Stimulated activated CD8-positive, alpha-beta memory T cell treated with anti-CD3 and anti-CD28 coated beads, Interleukin-7, amount 100 ng/mL, for 1 hour (primary cell): Measurements from ENCODE around the gene CYP24A1.

Source experiments
- DNase-seq, 2 donors: peaks; one replicate each; pipeline ENCODE4 v3.0.0-alpha.2; 2020; ENCODE audit warnings: low read depth in 2 of 2

Gene CYP24A1

GRCh38 chr20:54114109-54114508 lies 59.7 kb downstream of the CYP24A1 start:
- no peak for DNase-seq

GRCh38 chr20:54113566-54113965 lies 60.2 kb downstream of the CYP24A1 start:
- DNase-seq, result no peak

DNA sequence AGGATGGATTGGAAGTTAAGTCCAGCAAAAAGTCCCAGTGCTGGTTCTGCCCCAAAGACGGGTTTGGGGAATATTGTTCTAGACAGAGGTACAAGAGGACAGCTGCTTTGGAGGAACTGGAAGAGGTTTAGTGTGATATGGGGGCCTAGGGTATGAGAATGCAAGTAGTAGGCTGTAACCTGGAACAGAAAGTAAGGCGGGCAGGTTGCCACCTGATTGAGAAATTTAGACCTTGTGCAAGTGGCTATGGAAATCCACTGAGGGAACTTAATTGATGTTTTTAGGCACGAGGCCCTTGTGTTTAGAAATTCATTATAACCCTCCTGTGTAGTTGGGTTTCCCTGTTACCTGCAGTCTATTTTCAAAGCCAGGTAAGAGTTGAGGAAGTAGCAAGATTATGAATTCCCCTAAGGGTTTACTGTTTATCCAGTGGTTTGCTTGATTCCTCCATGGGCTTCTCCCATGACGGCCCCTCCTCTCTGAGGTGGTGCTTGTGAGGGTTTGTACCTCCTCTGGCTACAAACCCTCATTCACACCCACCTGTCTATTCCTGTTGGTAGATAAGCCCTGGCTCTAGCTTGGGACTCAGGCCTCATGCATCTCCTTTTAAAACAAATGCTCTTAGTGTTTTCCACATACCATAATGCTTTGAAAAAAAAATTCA lies 61.4 kb downstream of the CYP24A1 start:
- no peak for DNase-seq

- DNase-seq, result no peak
Observed at GRCh38 chr20:54111460-54111859, 62.3 kb downstream of the CYP24A1 start.

DNA sequence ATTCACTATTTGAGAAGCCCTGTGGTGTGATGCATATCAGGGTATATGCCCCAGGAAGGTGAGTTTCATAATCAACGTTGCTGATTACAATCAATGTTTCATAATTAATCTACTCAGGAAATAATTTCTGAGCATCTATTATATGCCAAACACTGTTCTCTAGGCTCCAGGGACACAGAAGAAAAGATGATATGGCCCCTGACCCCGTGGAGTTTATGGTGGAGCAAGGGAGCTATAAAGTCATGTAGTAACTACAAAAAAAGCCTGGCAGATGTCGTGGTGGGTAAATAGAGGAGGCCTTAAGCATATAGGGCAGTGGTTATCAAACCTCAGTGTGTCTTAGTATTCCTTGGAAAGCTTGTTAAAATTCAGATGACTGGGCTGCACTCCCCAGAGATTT lies 63.3 kb downstream of the CYP24A1 start:
- DNase-seq, result no peak

DNA sequence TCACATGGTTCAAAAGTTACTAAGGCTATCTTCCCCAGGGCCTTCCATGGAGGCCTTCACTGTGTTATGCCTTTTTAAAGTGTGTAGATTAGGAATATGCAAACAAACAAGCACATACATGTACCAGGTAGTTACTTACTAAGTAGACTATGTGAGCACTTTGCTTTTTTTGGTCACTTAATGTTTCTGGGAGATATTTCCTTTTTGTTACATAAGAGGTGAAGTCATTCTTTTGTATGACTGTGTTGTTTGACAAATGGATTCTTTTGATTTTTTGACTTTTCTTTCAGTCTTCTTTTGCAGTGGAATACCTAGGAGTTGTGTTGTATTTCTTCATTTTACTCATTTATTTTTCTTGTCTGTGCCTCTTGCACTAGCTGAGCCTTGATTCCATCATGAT lies 63.7 kb downstream of the CYP24A1 start:
- DNase-seq, result no peak

GRCh38 chr20:54108817-54109216 lies 65.0 kb downstream of the CYP24A1 start:
- no peak for DNase-seq

GRCh38 chr20:54108326-54108642 lies 65.5 kb downstream of the CYP24A1 start:
- no peak for DNase-seq

GRCh38 chr20:54107600-54108325 lies 66.0 kb downstream of the CYP24A1 start:
- DNase-seq, result no peak

GRCh38 chr20:54107181-54107580 lies 66.6 kb downstream of the CYP24A1 start:
- DNase-seq, result no peak

- no peak for DNase-seq
Observed at GRCh38 chr20:54106162-54106561, 67.6 kb downstream of the CYP24A1 start.

GRCh38 chr20:54105653-54106052 lies 68.1 kb downstream of the CYP24A1 start:
- no peak for DNase-seq

GRCh38 chr20:54104781-54105180 lies 69.0 kb downstream of the CYP24A1 start:
- no peak for DNase-seq

- DNase-seq, result no peak
Observed at GRCh38 chr20:54103762-54104600, 69.8 kb downstream of the CYP24A1 start.
